ENCODE measurements around the gene THOC6. TPM values are rescaled to one million over a fixed set of nuclear protein-coding genes. Genes with fewer than 3 reads are reported as not detected.
A peak's percentile ranks its signal among the peaks of the same experiment; 100 is the strongest.

The THOC6 gene
- total and polyA plus RNA-seq, 9 of the 15 experiments (the other 6 are each of a cell fraction or from before 2014, with no cell fraction given): 2.5 to 65.4 (median 42.3) TPM

- TF ChIP-seq MXI1 (IDR thresholded peaks at IDR 0.05; ENCODE audit: low read depth, low read length): no peak
- no peak for TF ChIP-seq CC2D1A (IDR thresholded peaks at IDR 0.05)
- TF ChIP-seq ZNF609 (CRISPR knock-in tag; IDR thresholded peaks at IDR 0.05; ENCODE audit: borderline replicate concordance): no peak
- no peak for TF ChIP-seq SIRT6 (IDR thresholded peaks at IDR 0.05; ENCODE audit: low read depth, low read length)
- TF ChIP-seq SNAPC5 (CRISPR knock-in tag; IDR thresholded peaks at IDR 0.05): no peak
- TF ChIP-seq ZNF146 (CRISPR knock-in tag; IDR thresholded peaks at IDR 0.05; ENCODE audit: unreplicated experiment): no peak
- peak in 1 of 2 experiments; percentile 25; a peak in 1 of 4 replicates for TF ChIP-seq KDM1A (IDR thresholded peaks at IDR 0.05)
- no peak for TF ChIP-seq RBM22 (IDR thresholded peaks at IDR 0.05; ENCODE audit: low read depth, low read length, poor library complexity, severe bottlenecking)
- TF ChIP-seq KLF1 (tag; IDR thresholded peaks at IDR 0.05): no peak
- TF ChIP-seq NBN (IDR thresholded peaks at IDR 0.05; ENCODE audit: low read depth): 0 out of 2 replicates have a peak, but pooled peaks have one; percentile 13
- TF ChIP-seq FOXA1 (IDR thresholded peaks at IDR 0.05; ENCODE audit: borderline replicate concordance): no peak
- peak; percentile 60 for TF ChIP-seq CBFA2T3 (IDR thresholded peaks at IDR 0.05)
- TF ChIP-seq FOXM1 (IDR thresholded peaks at IDR 0.05; ENCODE audit: low read depth): no peak
- TF ChIP-seq FOXM1 (CRISPR knock-in tag; IDR thresholded peaks at IDR 0.05; ENCODE audit: low read depth): no peak
- TF ChIP-seq ATF7 (IDR thresholded peaks at IDR 0.05): no peak
- no peak for TF ChIP-seq HDAC2 (IDR thresholded peaks at IDR 0.05)
- no peak for TF ChIP-seq ATF1 (CRISPR knock-in tag; IDR thresholded peaks at IDR 0.05)
- TF ChIP-seq ATF1 (tag; IDR thresholded peaks at IDR 0.05): 0 out of 2 replicates have a peak, but pooled peaks have one; percentile 10
- TF ChIP-seq PHB (CRISPR knock-in tag; IDR thresholded peaks at IDR 0.05): no peak
- TF ChIP-seq HIVEP1 (CRISPR knock-in tag; IDR thresholded peaks at IDR 0.05): no peak
- no peak for TF ChIP-seq ELF1 (tag; IDR thresholded peaks at IDR 0.05)
- no peak for TF ChIP-seq ZNF263 (CRISPR knock-in tag; IDR thresholded peaks at IDR 0.05; ENCODE audit: borderline replicate concordance)
- TF ChIP-seq ZNF232 (CRISPR knock-in tag; IDR thresholded peaks at IDR 0.05): no peak
- TF ChIP-seq TCFL5 (CRISPR knock-in tag; conservative IDR thresholded peaks at IDR 0.05): no peak
- no peak for TF ChIP-seq ZBTB7A (IDR thresholded peaks at IDR 0.05; ENCODE audit: borderline replicate concordance, control insufficient read depth, low read depth, low read length)
- TF ChIP-seq STAG1 (CRISPR knock-in tag; IDR thresholded peaks at IDR 0.05; ENCODE audit: borderline replicate concordance): no peak
These were observed 7.8 kb upstream of the THOC6 start (continued) for GRCh38 chr16:3015865-3016521.

Data from K562 (cell line).